SH-SY5Y (cell line): ENCODE measurements around the gene HYAL1.

Source experiments
- GATA2 ChIP-seq: IDR thresholded peaks from 2 replicates; pipeline ENCODE4 v1.6.1; 2011; ENCODE audit warnings: mild to moderate bottlenecking, low read depth, low read length
- GATA3 ChIP-seq: IDR thresholded peaks from 2 replicates; pipeline ENCODE4 v1.6.1; 2011; ENCODE audit warnings: low read depth, mild to moderate bottlenecking, low read length, moderate library complexity

- no peak for TF ChIP-seq GATA2
- no peak for TF ChIP-seq GATA3
Observed at GRCh38 chr3:50268276-50268675, 35.1 kb downstream of the HYAL1 start.
